KMS-11 (cell line): ENCODE data around the gene UBE2M.

ENCODE experiments used
- H2AFZ ChIP-seq: fragments of 200-600 bp; sonication (generic); 2 replicates; pipeline ENCODE4 v1.6.1; 2016; ENCODE audit warnings: antibody characterized with exemption, mixed run types, low read depth
- H3K27ac ChIP-seq: fragments of 200-600 bp; sonication (generic); 2 replicates; pipeline ENCODE4 v1.6.1; 2016; ENCODE audit warnings: mild to moderate bottlenecking, mixed run types
- H3K27me3 ChIP-seq: fragments of 200-600 bp; sonication (generic); 2 replicates; pipeline ENCODE4 v1.6.1; 2017; ENCODE audit warnings: mild to moderate bottlenecking, low read depth, mixed run types, moderate library complexity; ENCODE audit not compliant: insufficient read depth
- H3K36me3 ChIP-seq: fragments of 200-600 bp; sonication (generic); 2 replicates; pipeline ENCODE4 v1.6.1; 2017; ENCODE audit warnings: mild to moderate bottlenecking, mixed run types; ENCODE audit not compliant: insufficient read depth
- H3K4me1 ChIP-seq: fragments of 200-600 bp; sonication (generic); 2 replicates; pipeline ENCODE4 v1.6.1; 2016; ENCODE audit warnings: mild to moderate bottlenecking, low read depth, mixed run types; ENCODE audit not compliant: poor library complexity, severe bottlenecking
- H3K4me2 ChIP-seq: fragments of 200-600 bp; sonication (generic); 2 replicates; pipeline ENCODE4 v1.7.0; 2016; ENCODE audit warnings: mild to moderate bottlenecking, mixed run types
- H3K4me3 ChIP-seq: fragments of 200-600 bp; sonication (generic); IDR thresholded peaks from 2 replicates; pipeline ENCODE4 v1.6.1; 2017; ENCODE audit warnings: low read depth, low read length, mixed read lengths; ENCODE audit not compliant: insufficient read depth
- H3K79me2 ChIP-seq: fragments of 200-600 bp; sonication (generic); 2 replicates; pipeline ENCODE4 v1.6.1; 2016; ENCODE audit warnings: low read depth, mixed run types; ENCODE audit not compliant: insufficient read depth
- H3K9ac ChIP-seq: fragments of 200-600 bp; sonication (generic); 2 replicates; pipeline ENCODE4 v1.6.1; 2016; ENCODE audit warnings: mild to moderate bottlenecking, mixed run types
- H4K20me1 ChIP-seq: fragments of 200-600 bp; sonication (generic); 2 replicates; pipeline ENCODE4 v1.6.1; 2016; ENCODE audit warnings: mild to moderate bottlenecking, mixed run types; ENCODE audit not compliant: insufficient read depth
- TF ChIP-seq, protein P1 (sequence below): fragments of 200-600 bp; sonication (generic); conservative IDR thresholded peaks from 2 replicates; pipeline ENCODE4 v1.6.1; 2017; ENCODE audit warnings: low read depth, mild to moderate bottlenecking, antibody characterized with exemption, low read length, moderate library complexity, mixed read lengths

UBE2M gene

DNA sequence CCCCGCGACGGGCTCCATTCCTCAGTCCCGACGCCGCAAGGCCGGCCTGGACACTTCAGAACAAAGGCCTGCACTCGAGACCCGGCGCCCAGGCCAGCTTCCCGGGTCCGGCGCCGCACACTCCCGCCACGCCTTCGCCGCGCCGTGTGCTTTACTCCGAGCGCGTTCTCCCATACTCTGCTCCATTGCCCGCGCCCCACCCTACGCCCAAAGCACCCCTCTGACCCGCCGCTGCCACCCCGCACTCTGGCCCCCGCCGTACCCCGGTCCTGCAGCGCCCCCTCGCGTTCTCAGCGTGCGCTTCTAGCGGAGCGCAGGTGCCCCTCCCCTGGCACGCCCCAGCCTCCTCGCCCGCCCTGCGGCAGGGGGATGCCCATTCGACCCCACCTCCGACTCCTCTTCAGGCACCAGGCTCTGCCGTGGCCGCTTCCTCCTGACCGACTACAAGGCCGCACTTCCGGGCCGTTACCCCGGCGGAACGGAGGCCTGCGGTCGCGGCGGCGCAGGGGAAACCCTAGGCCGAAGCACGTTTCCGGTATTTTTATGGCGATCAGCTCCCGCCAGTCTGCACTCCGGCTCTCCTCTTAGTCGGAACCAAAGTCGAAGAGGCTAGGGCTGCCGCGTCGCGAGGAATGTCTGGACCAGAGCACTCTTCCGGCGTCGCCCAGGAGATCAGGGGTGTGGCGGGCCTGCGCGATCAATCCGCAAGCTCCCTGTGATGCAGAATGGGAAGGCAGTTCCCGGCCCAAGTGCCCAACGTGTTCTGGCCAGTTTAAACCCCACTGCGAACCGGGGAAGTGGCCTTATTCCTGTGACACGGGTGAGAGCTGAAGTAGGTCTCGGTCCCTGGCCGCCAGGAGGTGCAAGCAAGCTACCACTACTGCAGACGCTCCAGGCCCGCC lies 38.8 kb downstream of the UBE2M start, which contains the start of gene ZBTB45:
Gene ZBTB45 (minus strand): TSS at position 456 of the 902 bp plus-strand sequence. CDS start 2,137 bp downstream, outside the sequence.
- Histone ChIP-seq H3K27me3 (no peaks in the 10 kb centered on the region), H3K4me1 (peaks cover 23% of the 10 kb centered on the region), H2AFZ (peak within 1 kb of the TSS; percentile 82), H3K4me3 (no peak within 1 kb of the TSS), H4K20me1 (no peaks in the 10 kb centered on the region), H3K9ac (peak within 1 kb of the TSS; percentile 90), H3K27ac (peak within 1 kb of the TSS; percentile 83), H3K79me2 (peaks cover 22% of the 10 kb centered on the region), H3K4me2 (peak within 1 kb of the TSS; percentile 62), H3K36me3 (no peaks in the 10 kb centered on the region)
- TF ChIP-seq, protein P1, sequence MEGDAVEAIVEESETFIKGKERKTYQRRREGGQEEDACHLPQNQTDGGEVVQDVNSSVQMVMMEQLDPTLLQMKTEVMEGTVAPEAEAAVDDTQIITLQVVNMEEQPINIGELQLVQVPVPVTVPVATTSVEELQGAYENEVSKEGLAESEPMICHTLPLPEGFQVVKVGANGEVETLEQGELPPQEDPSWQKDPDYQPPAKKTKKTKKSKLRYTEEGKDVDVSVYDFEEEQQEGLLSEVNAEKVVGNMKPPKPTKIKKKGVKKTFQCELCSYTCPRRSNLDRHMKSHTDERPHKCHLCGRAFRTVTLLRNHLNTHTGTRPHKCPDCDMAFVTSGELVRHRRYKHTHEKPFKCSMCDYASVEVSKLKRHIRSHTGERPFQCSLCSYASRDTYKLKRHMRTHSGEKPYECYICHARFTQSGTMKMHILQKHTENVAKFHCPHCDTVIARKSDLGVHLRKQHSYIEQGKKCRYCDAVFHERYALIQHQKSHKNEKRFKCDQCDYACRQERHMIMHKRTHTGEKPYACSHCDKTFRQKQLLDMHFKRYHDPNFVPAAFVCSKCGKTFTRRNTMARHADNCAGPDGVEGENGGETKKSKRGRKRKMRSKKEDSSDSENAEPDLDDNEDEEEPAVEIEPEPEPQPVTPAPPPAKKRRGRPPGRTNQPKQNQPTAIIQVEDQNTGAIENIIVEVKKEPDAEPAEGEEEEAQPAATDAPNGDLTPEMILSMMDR = peak; percentile 80

DNA sequence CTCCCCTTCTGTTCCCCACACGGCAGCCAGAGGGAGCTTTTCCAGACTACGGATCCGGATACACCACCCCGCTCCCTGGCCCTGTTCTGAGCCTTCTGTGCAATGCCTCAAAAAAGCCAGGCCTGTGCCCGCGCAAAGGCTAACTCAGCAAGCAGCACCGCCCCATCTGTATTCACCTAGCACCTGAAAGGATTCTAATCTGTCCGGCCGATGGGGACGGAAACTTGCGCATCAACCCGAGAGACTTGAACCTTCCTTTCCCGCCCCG lies 39.4 kb downstream of the UBE2M start:
- peak overlapping the region; percentile 82 for H2AFZ ChIP-seq

DNA sequence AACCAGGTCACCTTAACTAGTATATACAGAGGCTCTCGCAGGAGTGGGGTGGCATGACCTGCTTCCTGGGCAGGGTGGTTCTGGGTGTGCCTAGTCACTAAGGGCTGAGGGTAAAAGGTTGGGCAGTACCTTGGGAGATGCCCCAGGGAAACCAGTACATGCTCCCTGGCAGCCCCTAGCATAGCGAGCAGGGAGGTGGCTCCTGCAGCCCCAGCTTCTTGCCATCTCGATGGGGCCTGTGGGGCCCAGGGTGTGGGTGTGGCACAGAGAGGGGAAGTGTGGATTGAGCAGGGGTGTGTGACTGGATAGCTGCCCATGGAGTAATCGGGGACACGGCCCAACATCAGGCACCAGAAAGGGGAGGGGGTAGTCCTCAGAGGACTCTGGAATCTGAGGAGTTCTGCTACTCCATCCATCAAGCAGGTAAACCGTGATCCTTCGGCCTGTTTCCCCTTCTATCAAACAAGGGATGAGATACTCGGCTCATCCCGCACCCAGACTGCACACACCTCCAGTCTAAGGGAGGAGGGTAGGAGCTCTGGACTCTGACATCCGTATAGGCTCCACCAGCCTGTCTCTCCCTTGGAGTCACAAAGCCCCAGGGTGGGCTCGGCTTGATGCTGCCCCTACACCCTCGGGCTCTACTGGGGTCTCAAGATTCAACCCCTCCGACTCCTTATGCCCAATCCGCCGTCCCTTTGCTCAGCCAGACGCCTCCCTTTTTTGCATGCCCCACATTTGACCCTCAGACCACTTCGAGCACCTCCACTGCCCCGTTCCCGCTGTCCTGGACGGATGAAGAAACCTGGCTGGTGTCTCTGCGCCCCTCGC lies 39.9 kb downstream of the UBE2M start:
- H3K36me3 ChIP-seq = no peaks in the 10 kb centered on the region
- H4K20me1 ChIP-seq = no peaks in the 10 kb centered on the region
- no peaks in the 10 kb centered on the region for H3K27me3 ChIP-seq
- no peak overlapping the region for H3K4me3 ChIP-seq
- TF ChIP-seq, protein P1 = no peak
- peak overlapping the region; percentile 90 for H3K9ac ChIP-seq
- peak overlapping the region; percentile 51 for H3K4me2 ChIP-seq
- H3K4me1 ChIP-seq = peaks cover 27% of the 10 kb centered on the region
- H3K27ac ChIP-seq = peak overlapping the region; percentile 83
- peaks cover 25% of the 10 kb centered on the region for H3K79me2 ChIP-seq
- H2AFZ ChIP-seq = peak overlapping the region; percentile 82

More for the DNA sequence above, 39.4 kb downstream of the UBE2M start:
- TF ChIP-seq, protein P1 = no peak
- Histone ChIP-seq H3K9ac (peak overlapping the region; percentile 90), H3K4me3 (no peak overlapping the region), H4K20me1 (no peaks in the 10 kb centered on the region), H3K27me3 (no peaks in the 10 kb centered on the region), H3K27ac (peak overlapping the region; percentile 83), H3K36me3 (no peaks in the 10 kb centered on the region), H3K4me2 (peak overlapping the region; percentile 51), H3K4me1 (peaks cover 23% of the 10 kb centered on the region), H3K79me2 (peaks cover 25% of the 10 kb centered on the region)

DNA sequence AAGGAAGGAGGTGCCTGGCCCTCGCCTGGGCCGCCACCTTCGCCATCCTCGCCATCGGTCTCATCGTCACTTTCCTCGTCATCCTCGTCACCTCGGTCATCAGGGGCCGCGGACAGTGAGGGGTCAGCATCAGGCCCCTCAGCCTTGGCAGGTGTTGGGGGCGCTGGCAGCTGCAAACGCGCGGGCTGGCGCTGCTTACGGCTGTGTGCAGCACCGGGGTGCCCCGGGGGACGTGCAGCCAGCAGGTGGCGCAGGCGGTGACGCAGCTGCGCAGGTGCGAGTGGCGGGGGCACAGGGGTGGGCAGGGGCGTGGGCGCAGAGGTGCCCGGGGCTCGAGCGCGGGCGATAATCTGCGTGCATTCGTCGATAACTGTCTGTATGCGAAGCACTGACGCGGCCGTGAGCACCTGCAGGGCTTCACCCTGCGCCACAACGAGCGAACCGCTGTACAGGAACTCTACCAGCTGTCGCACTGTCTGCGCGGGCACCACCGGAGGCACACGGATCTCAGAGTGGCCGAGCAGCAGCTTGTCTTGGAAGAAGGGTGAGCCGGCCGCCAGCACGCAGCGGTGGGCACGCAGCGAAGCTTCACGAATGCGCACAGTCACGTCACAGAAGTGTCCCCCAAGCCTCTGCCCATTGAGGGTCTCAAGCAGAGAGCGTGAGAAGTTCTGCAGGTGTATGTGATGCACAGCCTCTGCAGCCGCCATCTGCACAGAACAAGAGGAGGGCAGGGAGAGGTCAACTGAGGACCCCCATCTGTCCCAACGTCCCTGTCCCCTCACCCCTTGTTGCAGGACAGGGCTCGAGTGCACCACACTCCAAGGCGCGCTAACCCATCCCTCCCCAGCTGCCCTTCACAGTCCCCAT lies 41.2 kb downstream of the UBE2M start:
- Histone ChIP-seq H3K9ac (no peak overlapping the region), H2AFZ (no peak overlapping the region), H4K20me1 (no peaks in the 10 kb centered on the region), H3K4me1 (peaks cover 30% of the 10 kb centered on the region), H3K79me2 (peaks cover 25% of the 10 kb centered on the region), H3K4me3 (no peak overlapping the region), H3K27ac (no peak overlapping the region), H3K27me3 (no peaks in the 10 kb centered on the region), H3K4me2 (no peak overlapping the region), H3K36me3 (no peaks in the 10 kb centered on the region)
- TF ChIP-seq, protein P1 = 0 out of 2 replicates have a peak, but pooled peaks have one; percentile 14
